Measurements from ENCODE around the gene ECHDC1. TPM values are rescaled to one million over a fixed set of nuclear protein-coding genes. Genes with fewer than 3 reads are reported as not detected.

Gene ECHDC1
- total RNA-seq, 1 donor from 2014 or later = 3.3 TPM

- Histone ChIP-seq H3K4me3 (no peak overlapping the region), H3K36me3 (no peaks in the 10 kb centered on the region), H3K4me1 (no peaks in the 10 kb centered on the region), H3K9me3 (no peaks in the 10 kb centered on the region), H3K27ac (no peak overlapping the region), H3K27me3 (no peaks in the 10 kb centered on the region)
- intact Hi-C loops (cut with DNase I) = no loop called here
- TF ChIP-seq CTCF (IDR thresholded peaks at IDR 0.05) = no peak
- DNase-seq (ENCODE audit: low spot score in 2 of 2) = no peak
Observed at GRCh38 chr6:127249621-127250020, 93.8 kb downstream of the ECHDC1 start.

GRCh38 chr6:127247114-127248096 is 96.0 kb downstream of the ECHDC1 start:
- intact Hi-C loops (cut with DNase I) = no loop called here
- H3K4me3 ChIP-seq = no peak overlapping the region
- no peak for TF ChIP-seq CTCF (IDR thresholded peaks at IDR 0.05)
- no peaks in the 10 kb centered on the region for H3K9me3 ChIP-seq
- no peaks in the 10 kb centered on the region for H3K27me3 ChIP-seq
- no peaks in the 10 kb centered on the region for H3K4me1 ChIP-seq
- H3K36me3 ChIP-seq = no peaks in the 10 kb centered on the region
- H3K27ac ChIP-seq = no peak overlapping the region
- no peak for DNase-seq (ENCODE audit: low spot score in 2 of 2)

GRCh38 chr6:127243501-127243900 is 99.9 kb downstream of the ECHDC1 start:
- H3K36me3 ChIP-seq = no peaks in the 10 kb centered on the region
- H3K9me3 ChIP-seq = no peaks in the 10 kb centered on the region
- TF ChIP-seq CTCF (IDR thresholded peaks at IDR 0.05) = no peak
- H3K4me1 ChIP-seq = no peaks in the 10 kb centered on the region
- H3K4me3 ChIP-seq = no peak overlapping the region
- intact Hi-C loops (cut with DNase I) = no loop called here
- no peak for DNase-seq (ENCODE audit: low spot score in 2 of 2)
- H3K27ac ChIP-seq = no peak overlapping the region
- H3K27me3 ChIP-seq = no peaks in the 10 kb centered on the region

Other genes with a start within 250 kb of the ECHDC1 start
- 0.53 TPM for gene RSPO3, start 224.9 kb downstream of the ECHDC1 start, total RNA-seq
- gene RNF146, start 76.7 kb downstream of the ECHDC1 start, total RNA-seq = 21.0 TPM
- not detected for gene KIAA0408, start 115.8 kb upstream of the ECHDC1 start, total RNA-seq
- not detected for gene C6orf58, start 233.6 kb upstream of the ECHDC1 start, total RNA-seq

Measured in ascending aorta (tissue), 2 donors.